ENCODE results near the gene KCTD18.

- TF ChIP-seq POLR2AphosphoS5 (IDR thresholded peaks at IDR 0.05; ENCODE audit: low read depth, low read length) (no peak), CTCF (IDR thresholded peaks at IDR 0.05) (no peak), SIN3A (IDR thresholded peaks at IDR 0.05; ENCODE audit: borderline replicate concordance, insufficient read depth, low read depth, low read length) (no peak), REST (IDR thresholded peaks at IDR 0.05; ENCODE audit: insufficient read depth in 1 of 2, low read depth in 2 of 2, low read length in 1 of 2) (no peak), TCF7L2 (IDR thresholded peaks at IDR 0.05; ENCODE audit: low read depth, low read length) (no peak)
These were observed 46.4 kb downstream of the KCTD18 start for GRCh38 chr2:200463452-200463851.

Data from Panc1 (cell line).